VCaP (cell line): Measurements from ENCODE around the gene SARDH.

ENCODE experiments used
- H3K27ac ChIP-seq: fragments of 450-650 bp; 2 replicates; pipeline ENCODE4 v1.5.1; 2017
- CTCF ChIP-seq: fragments of 450-650 bp; conservative IDR thresholded peaks from 2 replicates; pipeline ENCODE4 v1.5.1; 2017; ENCODE audit warnings: mild to moderate bottlenecking, moderate library complexity

Gene SARDH

DNA sequence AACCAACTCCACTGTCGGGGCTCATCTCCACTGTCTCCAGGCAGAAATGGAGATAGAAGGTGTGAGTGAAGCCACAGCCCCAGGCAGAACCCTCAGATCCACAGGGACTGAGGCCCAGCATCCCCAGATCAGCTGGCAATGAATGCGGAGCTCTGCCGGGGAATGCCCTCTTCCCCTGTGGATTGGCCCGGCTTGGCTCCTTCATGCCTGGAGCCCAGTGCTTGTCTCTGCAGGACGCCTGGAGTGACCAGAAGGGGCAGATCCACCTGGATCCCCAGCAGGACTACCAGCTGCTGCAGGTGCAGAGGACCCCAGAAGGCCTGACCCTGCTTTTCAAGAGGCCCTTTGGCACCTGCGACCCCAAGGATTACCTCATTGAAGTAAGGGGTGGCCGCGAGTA lies 98.5 kb downstream of the SARDH start:
- TF ChIP-seq CTCF: no peak
- H3K27ac ChIP-seq: no peak overlapping the region

- no peak for TF ChIP-seq CTCF
- no peak overlapping the region for H3K27ac ChIP-seq
These were observed 99.4 kb downstream of the SARDH start for GRCh38 chr9:133638711-133639110.

- no peak overlapping the region for H3K27ac ChIP-seq
- TF ChIP-seq CTCF: no peak
These were observed 100.1 kb downstream of the SARDH start for GRCh38 chr9:133638076-133638475.

DNA sequence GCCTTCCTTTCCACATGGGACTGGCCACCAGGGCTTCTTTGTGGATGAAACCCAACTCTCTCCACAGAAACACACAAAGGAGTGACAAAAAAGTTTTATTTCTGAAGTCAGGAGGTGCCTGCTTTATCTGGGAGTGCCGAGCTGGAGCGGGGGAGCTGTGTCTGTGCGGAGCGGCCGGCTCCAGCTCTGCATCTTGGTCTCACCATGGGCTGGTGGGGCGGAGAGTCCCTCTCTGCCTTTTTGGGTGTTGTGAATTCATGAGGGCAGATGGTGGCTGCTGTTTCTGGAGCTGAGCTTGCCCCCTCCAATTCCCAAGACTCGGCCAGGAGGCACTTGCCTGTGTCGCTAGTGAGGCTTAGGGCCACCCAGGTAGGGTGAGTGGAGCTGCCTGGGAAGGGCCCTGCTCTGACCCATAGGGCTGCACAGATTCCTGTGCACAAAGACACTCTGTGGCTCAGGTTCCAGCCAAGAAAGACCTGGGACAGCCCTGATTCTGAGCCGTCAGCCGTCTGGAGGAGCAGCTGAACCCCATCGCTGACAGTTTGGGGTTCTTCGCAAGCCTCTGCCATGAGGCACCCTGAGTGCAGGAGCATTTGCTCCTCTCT lies 100.6 kb downstream of the SARDH start:
- no peak overlapping the region for H3K27ac ChIP-seq
- TF ChIP-seq CTCF: no peak

GRCh38 chr9:133636902-133637301 lies 101.2 kb downstream of the SARDH start:
- no peak overlapping the region for H3K27ac ChIP-seq
- TF ChIP-seq CTCF: no peak

DNA sequence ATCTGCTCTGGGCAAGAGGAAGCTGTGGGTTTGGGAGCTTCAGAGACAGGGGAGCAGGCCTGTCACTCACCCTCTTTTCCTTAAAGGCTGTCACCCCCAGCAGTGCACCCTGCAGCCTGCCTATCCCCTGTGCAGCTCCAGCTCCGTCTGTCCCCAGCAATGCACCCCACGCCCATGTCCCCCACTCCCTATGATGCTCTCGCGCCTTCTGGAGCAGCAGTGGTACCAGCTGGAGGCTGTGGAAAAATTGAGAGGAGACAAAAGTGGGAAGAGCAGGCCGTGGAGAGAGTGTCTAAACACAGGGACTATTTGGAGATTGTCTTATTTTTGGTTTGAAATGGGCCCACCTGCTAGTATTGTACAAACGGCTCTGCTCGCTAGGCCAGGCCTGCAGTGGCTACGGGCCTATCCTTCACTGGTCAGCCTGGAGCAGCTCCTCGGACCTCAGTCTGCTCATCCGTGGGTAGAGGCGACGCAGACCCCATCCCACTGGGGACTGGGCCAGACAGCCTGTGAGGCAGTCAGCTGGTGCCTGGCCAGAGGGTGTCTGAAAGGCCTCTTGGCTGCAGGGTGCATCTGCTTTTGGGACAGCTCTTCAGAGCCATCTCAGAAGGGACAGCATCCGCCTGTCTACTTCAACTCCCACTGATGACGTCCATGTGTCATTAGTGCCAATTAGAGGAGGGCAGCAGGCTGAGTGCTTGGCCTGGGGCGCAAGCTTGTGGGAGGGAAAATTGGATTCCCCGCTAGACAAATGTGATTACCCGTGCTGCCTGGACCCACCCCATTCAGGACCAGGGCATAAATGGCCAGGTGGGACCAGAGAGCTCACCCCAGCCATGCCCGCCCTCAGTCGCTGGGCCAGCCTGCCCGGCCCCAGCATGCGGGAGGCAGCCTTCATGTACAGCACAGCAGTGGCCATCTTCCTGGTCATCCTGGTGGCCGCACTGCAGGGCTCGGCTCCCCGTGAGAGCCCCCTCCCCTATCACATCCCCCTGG lies 102.3 kb downstream of the SARDH start, which contains the start of gene DBH:
TSS of gene DBH (plus strand) at position 831 of the 999 bp plus-strand sequence. CDS start at position 840, 9 bp downstream.
- H3K27ac ChIP-seq: no peak within 1 kb of the TSS
- no peak for TF ChIP-seq CTCF

GRCh38 chr9:133635098-133635497 lies 103.1 kb downstream of the SARDH start:
- no peak for TF ChIP-seq CTCF

More at GRCh38 chr9:133635098-133635497, 103.1 kb downstream of the SARDH start:
- no peak overlapping the region for H3K27ac ChIP-seq
